Measurements from ENCODE around the gene SLBP. TPM values are rescaled to one million over a fixed set of nuclear protein-coding genes. Genes with fewer than 3 reads are reported as not detected.

Gene SLBP
- polyA plus RNA-seq, 3 donors = 39.6 to 63.7 (median 59.1) TPM

GRCh38 chr4:1706358-1706757, 5.8 kb downstream of the SLBP start:
- no peaks in the 10 kb centered on the region for H3K27me3 Mint-ChIP-seq (ENCODE audit: low read depth in 3 of 3)
- intact Hi-C loops (cut with micrococcal nuclease) = no loop called here
- no peak for TF ChIP-seq CTCF (IDR thresholded peaks at IDR 0.05)
- Histone ChIP-seq H3K9me3 (replicated peaks in 1 of 2; ENCODE audit: control insufficient read depth in 1 of 2, insufficient read depth in 1 of 2, low read length in 2 of 2) (no peaks in the 10 kb centered on the region), H3K4me2 (replicated peaks; ENCODE audit: extremely low read depth, low read length, poor library complexity, severe bottlenecking) (no peak overlapping the region), H2AFZ (ENCODE audit: insufficient read depth, low read depth, low read length, poor library complexity, severe bottlenecking) (no peak overlapping the region), H3K27ac (ENCODE audit: low read depth in 1 of 2, low read length in 2 of 2) (peak overlapping the region in 1 of 2 donors; percentile 34), H3K4me1 (ENCODE audit: control insufficient read depth in 1 of 2, insufficient read depth in 2 of 2, low read length in 2 of 2) (peaks cover 26 to 30% of the 10 kb centered on the region in 2 donors), H4K20me1 (ENCODE audit: insufficient read depth, low read length) (peaks cover 43% of the 10 kb centered on the region), H3K27me3 (ENCODE audit: control insufficient read depth in 2 of 2, insufficient read depth in 2 of 2, low read length in 2 of 2) (no peaks in the 10 kb centered on the region), H3K4me3 (replicated peaks in 1 of 3; ENCODE audit: low read depth in 2 of 3, low read length in 3 of 3) (no peak overlapping the region), H3K79me2 (ENCODE audit: insufficient read depth, low read length) (peaks cover 97% of the 10 kb centered on the region), H3K36me3 (replicated peaks in 1 of 2; ENCODE audit: control insufficient read depth in 1 of 2, insufficient read depth in 2 of 2, low read length in 2 of 2) (peaks cover 17 to 49% of the 10 kb centered on the region in 2 donors), H3K9ac (ENCODE audit: insufficient read depth, low read length, poor library complexity, severe bottlenecking) (no peak overlapping the region)
- H3K27ac Mint-ChIP-seq = peak overlapping the region in 1 of 7 donors; percentile 75
- peaks cover 41% of the 10 kb centered on the region for H3K4me1 Mint-ChIP-seq
- H3K9me3 Mint-ChIP-seq = no peaks in the 10 kb centered on the region
- DNase-seq = no peak
- 96% methylated on average over 5 of the region's 6 CpGs for WGBS (ENCODE audit: insufficient coverage)
- H3K36me3 Mint-ChIP-seq = peaks cover 40 to 64% of the 10 kb centered on the region in 2 donors
- H3K4me3 Mint-ChIP-seq = no peak overlapping the region

GRCh38 chr4:1705732-1706131, 6.4 kb downstream of the SLBP start:
- H3K27ac Mint-ChIP-seq = no peak overlapping the region
- H3K4me1 Mint-ChIP-seq = peaks cover 36% of the 10 kb centered on the region
- no peak overlapping the region for H3K4me3 Mint-ChIP-seq
- intact Hi-C loops (cut with micrococcal nuclease) = no loop called here
- no peaks in the 10 kb centered on the region for H3K27me3 Mint-ChIP-seq (ENCODE audit: low read depth in 3 of 3)
- Histone ChIP-seq H3K79me2 (ENCODE audit: insufficient read depth, low read length) (peaks cover 97% of the 10 kb centered on the region), H3K4me1 (ENCODE audit: control insufficient read depth in 1 of 2, insufficient read depth in 2 of 2, low read length in 2 of 2) (peaks cover 22 to 30% of the 10 kb centered on the region in 2 donors), H4K20me1 (ENCODE audit: insufficient read depth, low read length) (peaks cover 37% of the 10 kb centered on the region), H2AFZ (ENCODE audit: insufficient read depth, low read depth, low read length, poor library complexity, severe bottlenecking) (no peak overlapping the region), H3K27ac (ENCODE audit: low read depth in 1 of 2, low read length in 2 of 2) (no peak overlapping the region), H3K9ac (ENCODE audit: insufficient read depth, low read length, poor library complexity, severe bottlenecking) (no peak overlapping the region), H3K36me3 (replicated peaks in 1 of 2; ENCODE audit: control insufficient read depth in 1 of 2, insufficient read depth in 2 of 2, low read length in 2 of 2) (peaks cover 17 to 51% of the 10 kb centered on the region in 2 donors), H3K27me3 (ENCODE audit: control insufficient read depth in 2 of 2, insufficient read depth in 2 of 2, low read length in 2 of 2) (no peaks in the 10 kb centered on the region), H3K4me2 (replicated peaks; ENCODE audit: extremely low read depth, low read length, poor library complexity, severe bottlenecking) (no peak overlapping the region), H3K4me3 (replicated peaks in 1 of 3; ENCODE audit: low read depth in 2 of 3, low read length in 3 of 3) (no peak overlapping the region), H3K9me3 (replicated peaks in 1 of 2; ENCODE audit: control insufficient read depth in 1 of 2, insufficient read depth in 1 of 2, low read length in 2 of 2) (no peaks in the 10 kb centered on the region)
- H3K9me3 Mint-ChIP-seq = no peaks in the 10 kb centered on the region
- TF ChIP-seq CTCF (IDR thresholded peaks at IDR 0.05) = no peak
- DNase-seq = no peak
- WGBS (ENCODE audit: insufficient coverage) = 100% methylated on average over 2 of the region's 6 CpGs
- peaks cover 40 to 61% of the 10 kb centered on the region in 2 donors for H3K36me3 Mint-ChIP-seq
